Adrenal gland (tissue), 12 donors: ENCODE results near the gene TPST1. TPM values are rescaled to one million over a fixed set of nuclear protein-coding genes. Genes with fewer than 3 reads are reported as not detected.

Experiments used
- DNase-seq, 7 donors: peaks; one replicate each; pipeline ENCODE4 v3.0.0-alpha.2; 2019 to 2020
- H3K27ac ChIP-seq, 5 donors: fragments of 200-600 bp; sonication (generic) in 4 of 5; 1 replicate in 3 of 5; 2 replicates in 2 of 5; pipeline versions ENCODE4 v1.5.1 to v1.8.0; 2016 to 2020; ENCODE audit warnings: mild to moderate bottlenecking in 1 of 5
- H3K27me3 ChIP-seq: fragments of 200-600 bp; 2 replicates; pipeline ENCODE4 v1.8.0; 2021
- H3K36me3 ChIP-seq, 2 donors: fragments of 200-600 bp; replicated peaks in 1 of 2; 1 replicate in 1 of 2; 2 replicates in 1 of 2; pipeline versions ENCODE4 v1.5.1 to v1.8.0; 2018 to 2022
- H3K4me1 ChIP-seq, 2 donors: fragments of 200-600 bp; replicated peaks in 1 of 2; 1 replicate in 1 of 2; 2 replicates in 1 of 2; pipeline versions ENCODE4 v1.5.1 to v1.8.0; 2018 to 2021
- H3K4me3 ChIP-seq, 4 donors: fragments of 200-600 bp; sonication (generic) in 3 of 4; one replicate each; pipeline ENCODE4 v1.5.1; 2016 to 2018
- H3K9me3 ChIP-seq, 3 donors: fragments of 200-600 bp; sonication (generic) in 1 of 3; replicated peaks in 1 of 3; 1 replicate in 2 of 3; 2 replicates in 1 of 3; pipeline versions ENCODE4 v1.5.1 to v1.8.0; 2016 to 2021
- CTCF ChIP-seq, 6 experiments: fragments of 450-650 bp in 4 of 6; fragments of 200-600 bp in 2 of 6; sonication (generic) in 1 of 6; IDR thresholded peaks; 1 replicate in 5 of 6; 2 replicates in 1 of 6; pipeline versions ENCODE4 v1.5.1 to v1.8.0; 2016 to 2021; ENCODE audit warnings: antibody characterized with exemption in 6 of 6, mild to moderate bottlenecking in 2 of 6, moderate library complexity in 1 of 6
- POLR2A ChIP-seq, 2 donors: fragments of 450-650 bp; IDR thresholded peaks; one replicate each; pipeline ENCODE4 v1.6.1; 2017; ENCODE audit warnings: antibody characterized with exemption in 2 of 2, mild to moderate bottlenecking in 2 of 2, moderate library complexity in 1 of 2
- WGBS, 4 donors: extraction: QIAGEN DNeasy Blood & Tissue Kit in 2 of 4; methylation state at CpG; one replicate each; pipeline versions ENCODE4 v1.1.5 to v1.1.7; 2013 to 2017; 5-methylcytosine and 5-hydroxymethylcytosine counted together
- intact Hi-C, 2 donors: fragments of 100-400 bp; cut with DNase I; formaldehyde crosslinking; loops; one replicate each; pipeline versions ENCODE4 v1.14.1 to v1.15.0; 2022 to 2023
- polyA plus RNA-seq, 3 donors: library from polyadenylated mRNA; stranded (reverse); fragments of 200-250 nt in 2 of 3; fragments of 350-450 nt in 1 of 3; fragmentation: Illumina TruSeq in 1 of 3; extraction: RNeasy Lipid Tissue Mini Kit (QIAGEN cat#74804) in 1 of 3; gene quantifications; one replicate each; pipeline ENCODE4 v1.2.3, GENCODE V29; 2013 to 2014
- total RNA-seq, 9 donors: library from RNA; depleted of rRNA in 4 of 9; stranded (reverse); fragments of >200 nt in 4 of 9; fragments of 120-200 nt in 1 of 9; fragmentation: NEBNext Ultra II Directional in 1 of 9; extraction: Animal tissue kit (Norgen Biotek cat#: 25700) in 1 of 9; gene quantifications; one replicate each; pipeline versions ENCODE4 v1.1.0 to v1.2.4, GENCODE V29; 2013 to 2023
- donor health status: healthy with polysubstance abuse.
- donor health status: Bipolar disorder and iron deficiency.
- donor health status: DM: yes; HTN: yes; CAD: no.
- donor health status: DM: no; HTN: no; CAD: no.
- donor health status: DM: no; HTN: no; CAD: no.
- donor health status: DM: yes; HTN: yes; CAD: no.

TPST1 gene
- total and polyA plus RNA-seq, 12 donors, result 6.8 to 70.2 (median 27.2) TPM

DNA sequence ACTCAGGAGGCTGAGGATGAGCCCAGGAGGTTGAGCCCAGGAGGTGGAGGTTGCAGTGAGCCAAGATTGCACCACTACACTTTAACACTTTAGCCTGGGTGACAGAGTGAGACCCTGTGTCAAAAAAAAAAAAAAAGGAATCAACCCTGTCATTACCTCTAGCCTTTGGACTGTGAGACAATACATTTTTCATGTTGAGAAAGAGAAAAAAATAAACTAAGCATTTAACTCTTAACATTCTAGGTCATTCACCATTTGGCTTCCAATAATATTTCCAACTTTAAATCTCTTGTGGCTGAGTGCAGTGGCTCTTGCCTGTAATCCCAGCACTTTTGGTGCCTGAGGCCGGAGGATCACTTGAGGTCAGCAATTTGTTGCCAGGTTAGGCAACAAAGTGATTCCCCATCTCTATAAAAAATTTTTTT lies 41.9 kb upstream of the TPST1 start:
- no peak overlapping the region for H3K27ac ChIP-seq
- TF ChIP-seq CTCF (IDR thresholded peaks at IDR 0.05) (no peak), POLR2A (IDR thresholded peaks at IDR 0.05) (no peak)
- H3K4me3 ChIP-seq, result no peak overlapping the region
- no peaks in the 10 kb centered on the region for H3K27me3 ChIP-seq
- no peaks in the 10 kb centered on the region for H3K9me3 ChIP-seq
- DNase-seq, result no peak
- intact Hi-C loops, result no loop called here
- WGBS, 4 donors, result 92 to 96% (median 94%) methylated on average over 1 of the region's 1 CpG
- H3K4me1 ChIP-seq, result peaks cover 0 to 6% of the 10 kb centered on the region in 2 donors
- H3K36me3 ChIP-seq, result no peaks in the 10 kb centered on the region

DNA sequence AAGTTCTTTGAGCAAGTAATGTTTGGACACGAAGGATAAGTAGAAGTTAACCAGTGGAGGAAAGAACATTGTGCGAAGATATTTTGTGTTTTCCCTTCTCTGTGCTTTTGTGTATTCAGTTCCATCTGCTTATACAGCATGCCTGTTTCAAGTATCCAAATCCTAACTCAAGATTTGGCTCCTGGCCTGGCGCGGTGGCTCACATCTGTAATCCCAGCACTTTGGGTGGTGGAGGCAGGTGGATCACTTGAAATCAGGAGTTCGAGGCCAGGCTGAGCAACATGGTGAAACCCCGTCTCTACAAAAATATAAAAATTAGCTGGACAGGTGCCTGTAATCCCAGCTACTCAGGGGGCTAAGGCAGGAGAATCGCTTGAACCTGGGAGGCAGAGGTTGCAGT lies 40.8 kb upstream of the TPST1 start:
- no peak overlapping the region for H3K27ac ChIP-seq
- H3K9me3 ChIP-seq, result no peaks in the 10 kb centered on the region
- WGBS, 4 donors, result 87 to 91% (median 90%) methylated on average over 7 of the region's 7 CpGs
- peaks cover 0 to 7% of the 10 kb centered on the region in 2 donors for H3K4me1 ChIP-seq
- intact Hi-C loops, result no loop called here
- TF ChIP-seq CTCF (IDR thresholded peaks at IDR 0.05), result no peak
- no peaks in the 10 kb centered on the region for H3K36me3 ChIP-seq
- H3K4me3 ChIP-seq, result no peak overlapping the region
- no peak for DNase-seq
- H3K27me3 ChIP-seq, result no peaks in the 10 kb centered on the region

DNA sequence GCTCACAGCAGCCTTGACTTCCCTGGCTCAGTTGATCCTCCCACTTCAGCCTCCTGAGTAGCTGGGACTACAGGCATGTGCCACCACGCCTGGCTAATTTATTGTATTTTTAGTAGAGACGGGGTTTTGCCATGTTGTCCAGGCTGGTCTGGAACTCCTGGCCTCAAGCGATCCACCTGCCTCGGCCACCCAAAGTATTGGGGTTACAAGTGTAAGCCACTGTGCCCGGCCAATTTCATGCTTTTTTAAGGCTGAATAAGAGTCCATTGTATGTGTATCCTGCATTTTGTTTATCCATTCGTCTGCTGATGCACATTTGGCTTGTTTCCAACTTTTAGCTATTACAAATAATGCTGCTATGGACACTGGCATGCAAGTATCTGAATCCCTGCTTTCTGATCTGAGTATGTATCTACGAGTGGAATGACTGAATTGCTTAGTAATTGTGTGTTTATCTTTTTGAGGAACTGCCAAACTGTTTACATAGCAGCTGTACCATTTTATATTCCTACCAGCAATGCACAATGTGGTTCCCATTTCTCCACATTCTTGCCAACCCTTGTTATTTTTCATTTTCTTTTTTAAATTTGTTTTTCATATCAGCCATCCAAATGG lies 37.3 kb upstream of the TPST1 start:
- Histone ChIP-seq H3K4me3 (no peak overlapping the region), H3K4me1 (peaks cover 9 to 20% of the 10 kb centered on the region in 2 donors), H3K9me3 (no peaks in the 10 kb centered on the region), H3K27me3 (no peaks in the 10 kb centered on the region), H3K36me3 (no peaks in the 10 kb centered on the region), H3K27ac (no peak overlapping the region)
- WGBS, 4 donors, result 58 to 66% (median 63%) methylated on average over 7 of the region's 7 CpGs
- no peak for TF ChIP-seq CTCF (IDR thresholded peaks at IDR 0.05)
- no peak for TF ChIP-seq POLR2A (IDR thresholded peaks at IDR 0.05)
- DNase-seq, result no peak
- intact Hi-C loops, result no loop called here

- peaks cover 9 to 20% of the 10 kb centered on the region in 2 donors for H3K4me1 ChIP-seq
- no peaks in the 10 kb centered on the region for H3K36me3 ChIP-seq
- intact Hi-C loops, result no loop called here
- DNase-seq, result no peak
- 95 to 100% (median 97%) methylated on average over 2 of the region's 2 CpGs for WGBS, 4 donors
- H3K27ac ChIP-seq, result no peak overlapping the region
- TF ChIP-seq POLR2A (IDR thresholded peaks at IDR 0.05) (no peak), CTCF (IDR thresholded peaks at IDR 0.05) (no peak)
- no peaks in the 10 kb centered on the region for H3K9me3 ChIP-seq
- no peaks in the 10 kb centered on the region for H3K27me3 ChIP-seq
- H3K4me3 ChIP-seq, result no peak overlapping the region
Measured at GRCh38 chr7:66169616-66170015, 35.5 kb upstream of the TPST1 start.
